ENCODE data around the gene HOXC13.

Gene HOXC13

GRCh38 chr12:53938326-53939140, at the start of gene HOXC13:
Gene HOXC13 (plus strand): TSS chr12:53938831. CDS start chr12:53938907, 76 bp downstream.
- TF ChIP-seq CTCF (IDR thresholded peaks at IDR 0.05): no peak
- Histone ChIP-seq H3K9me3 (no peaks in the 10 kb centered on the region), H3K27me3 (peaks cover 100% of the 10 kb centered on the region), H3K4me3 (ENCODE audit: low read depth in 1 of 2, low read length in 1 of 2) (no peak within 1 kb of the TSS), H3K27ac (no peak within 1 kb of the TSS), H3K4me1 (ENCODE audit: control insufficient read depth in 1 of 2, insufficient read depth in 1 of 2, low read depth in 1 of 2, low read length in 1 of 2) (no peaks in the 10 kb centered on the region), H3K36me3 (no peaks in the 10 kb centered on the region)

- Histone ChIP-seq H3K27ac (no peak overlapping the region), H3K4me3 (ENCODE audit: low read depth in 1 of 2, low read length in 1 of 2) (no peak overlapping the region), H3K4me1 (ENCODE audit: control insufficient read depth in 1 of 2, insufficient read depth in 1 of 2, low read depth in 1 of 2, low read length in 1 of 2) (no peaks in the 10 kb centered on the region), H3K36me3 (no peaks in the 10 kb centered on the region), H3K9me3 (no peaks in the 10 kb centered on the region), H3K27me3 (peaks cover 89% of the 10 kb centered on the region)
- no peak for TF ChIP-seq CTCF (IDR thresholded peaks at IDR 0.05)
Measured at GRCh38 chr12:53890081-53890480, 48.5 kb upstream of the HOXC13 start.

GRCh38 chr12:53892762-53893395, 45.8 kb upstream of the HOXC13 start:
- Histone ChIP-seq H3K9me3 (no peaks in the 10 kb centered on the region), H3K4me3 (ENCODE audit: low read depth in 1 of 2, low read length in 1 of 2) (no peak overlapping the region), H3K4me1 (ENCODE audit: control insufficient read depth in 1 of 2, insufficient read depth in 1 of 2, low read depth in 1 of 2, low read length in 1 of 2) (no peaks in the 10 kb centered on the region), H3K36me3 (no peaks in the 10 kb centered on the region), H3K27me3 (peaks cover 91% of the 10 kb centered on the region), H3K27ac (no peak overlapping the region)
- TF ChIP-seq CTCF (IDR thresholded peaks at IDR 0.05): no peak

- peaks cover 95% of the 10 kb centered on the region for H3K27me3 ChIP-seq
- no peak for TF ChIP-seq CTCF (IDR thresholded peaks at IDR 0.05)
Measured at GRCh38 chr12:53899230-53899629, 39.4 kb upstream of the HOXC13 start.

GRCh38 chr12:53907103-53907502, 31.5 kb upstream of the HOXC13 start:
- Histone ChIP-seq H3K27ac (no peak overlapping the region), H3K9me3 (no peaks in the 10 kb centered on the region), H3K36me3 (no peaks in the 10 kb centered on the region), H3K4me3 (ENCODE audit: low read depth in 1 of 2, low read length in 1 of 2) (no peak overlapping the region), H3K27me3 (peaks cover 96% of the 10 kb centered on the region), H3K4me1 (ENCODE audit: control insufficient read depth in 1 of 2, insufficient read depth in 1 of 2, low read depth in 1 of 2, low read length in 1 of 2) (no peaks in the 10 kb centered on the region)
- TF ChIP-seq CTCF (IDR thresholded peaks at IDR 0.05): no peak

More at GRCh38 chr12:53899230-53899629, 39.4 kb upstream of the HOXC13 start:
- Histone ChIP-seq H3K4me3 (ENCODE audit: low read depth in 1 of 2, low read length in 1 of 2) (no peak overlapping the region), H3K27ac (no peak overlapping the region), H3K4me1 (ENCODE audit: control insufficient read depth in 1 of 2, insufficient read depth in 1 of 2, low read depth in 1 of 2, low read length in 1 of 2) (no peaks in the 10 kb centered on the region), H3K9me3 (no peaks in the 10 kb centered on the region), H3K36me3 (no peaks in the 10 kb centered on the region)
